Thoracic aorta (tissue), 2 donors: ENCODE data around the gene ARPC1B. TPM values are rescaled to one million over a fixed set of nuclear protein-coding genes. Genes with fewer than 3 reads are reported as not detected.

Source experiments
- ATAC-seq: fragments of 150-250 bp; one replicate; pipeline ENCODE4 v1.8.0; 2017; ENCODE audit warnings: low read depth; ENCODE audit not compliant: insufficient number of reproducible peaks, low FRiP score
- DNase-seq: peaks from one replicate; pipeline ENCODE4 v3.0.0-alpha.2; 2020; ENCODE audit warnings: low spot score
- H3K27ac ChIP-seq, 2 donors: fragments of 200-600 bp; sonication (generic); 1 replicate in 1 of 2; 2 replicates in 1 of 2; pipeline ENCODE4 v1.5.1; 2016; ENCODE audit warnings: mild to moderate bottlenecking in 2 of 2, moderate library complexity in 2 of 2
- H3K27me3 ChIP-seq: fragments of 200-600 bp; sonication (generic); replicated peaks from 2 replicates; pipeline ENCODE4 v1.6.0; 2016; ENCODE audit warnings: mild to moderate bottlenecking; ENCODE audit not compliant: insufficient read depth
- H3K36me3 ChIP-seq: fragments of 200-600 bp; sonication (generic); one replicate; pipeline ENCODE4 v1.5.1; 2016
- H3K4me1 ChIP-seq, 2 donors: fragments of 200-600 bp; sonication (generic); 1 replicate in 1 of 2; 2 replicates in 1 of 2; pipeline versions ENCODE4 v1.5.1 to v1.6.0; 2016; ENCODE audit warnings: low read depth in 2 of 2, mild to moderate bottlenecking in 1 of 2; ENCODE audit not compliant: control insufficient read depth in 1 of 2
- H3K4me3 ChIP-seq: fragments of 200-600 bp; sonication (generic); 2 replicates; pipeline ENCODE4 v1.5.1; 2016; ENCODE audit warnings: mild to moderate bottlenecking
- H3K9me3 ChIP-seq: fragments of 200-600 bp; sonication (generic); 2 replicates; pipeline ENCODE4 v1.5.1; 2016
- CTCF ChIP-seq: fragments of 200-600 bp; sonication (generic); IDR thresholded peaks from one replicate; pipeline ENCODE4 v1.5.1; 2019; ENCODE audit warnings: antibody characterized with exemption
- total RNA-seq, 2 donors: library from RNA; depleted of rRNA; stranded (reverse); fragments of >200 nt; gene quantifications; one replicate each; pipeline versions ENCODE4 v1.1.0 to v1.2.3, GENCODE V29; 2016

ARPC1B gene
- total RNA-seq, 2 donors from 2014 or later: 266 to 350 TPM

- Histone ChIP-seq H3K27ac (no peak overlapping the region), H3K4me3 (no peak overlapping the region), H3K36me3 (peaks cover 47% of the 10 kb centered on the region), H3K27me3 (no peaks in the 10 kb centered on the region), H3K4me1 (peaks cover 4 to 7% of the 10 kb centered on the region in 2 donors), H3K9me3 (no peaks in the 10 kb centered on the region)
- TF ChIP-seq CTCF: no peak
- ATAC-seq: no peak
- DNase-seq: no peak
Measured at GRCh38 chr7:99387912-99388311, 13.4 kb downstream of the ARPC1B start.

GRCh38 chr7:99389772-99390171 is 15.2 kb downstream of the ARPC1B start:
- Histone ChIP-seq H3K27me3 (no peaks in the 10 kb centered on the region), H3K9me3 (no peaks in the 10 kb centered on the region), H3K27ac (no peak overlapping the region), H3K4me3 (no peak overlapping the region), H3K4me1 (peaks cover 9 to 18% of the 10 kb centered on the region in 2 donors), H3K36me3 (peaks cover 53% of the 10 kb centered on the region)
- DNase-seq (no peak), ATAC-seq (no peak)
- no peak for TF ChIP-seq CTCF

- ATAC-seq (no peak), DNase-seq (no peak)
Measured at GRCh38 chr7:99390941-99391602, 16.5 kb downstream of the ARPC1B start.

GRCh38 chr7:99392046-99392445 is 17.5 kb downstream of the ARPC1B start:
- no peaks in the 10 kb centered on the region for H3K9me3 ChIP-seq
- peaks cover 53% of the 10 kb centered on the region for H3K36me3 ChIP-seq
- no peak for TF ChIP-seq CTCF
- ATAC-seq (no peak), DNase-seq (no peak)
- peak overlapping the region; percentile 56 to 65 for H3K27ac ChIP-seq
- no peaks in the 10 kb centered on the region for H3K27me3 ChIP-seq
- H3K4me1 ChIP-seq: peaks cover 9 to 18% of the 10 kb centered on the region in 2 donors
- peak overlapping the region; percentile 75 for H3K4me3 ChIP-seq

More at GRCh38 chr7:99390941-99391602, 16.5 kb downstream of the ARPC1B start:
- Histone ChIP-seq H3K4me1 (peaks cover 9 to 18% of the 10 kb centered on the region in 2 donors), H3K4me3 (no peak overlapping the region), H3K9me3 (no peaks in the 10 kb centered on the region), H3K36me3 (peaks cover 53% of the 10 kb centered on the region), H3K27me3 (no peaks in the 10 kb centered on the region), H3K27ac (no peak overlapping the region)
- no peak for TF ChIP-seq CTCF

- peaks cover 57% of the 10 kb centered on the region for H3K36me3 ChIP-seq
- H3K9me3 ChIP-seq: no peaks in the 10 kb centered on the region
- peaks cover 9 to 18% of the 10 kb centered on the region in 2 donors for H3K4me1 ChIP-seq
- DNase-seq (no peak), ATAC-seq (no peak)
- peak overlapping the region; percentile 56 to 65 for H3K27ac ChIP-seq
- H3K4me3 ChIP-seq: peak overlapping the region; percentile 75
- no peaks in the 10 kb centered on the region for H3K27me3 ChIP-seq
- TF ChIP-seq CTCF: no peak
Measured at GRCh38 chr7:99392659-99393354, 18.3 kb downstream of the ARPC1B start.
